Measurements from ENCODE around the gene ARHGAP26.

Gene ARHGAP26

GRCh38 chr5:143179126-143179740, 409.1 kb downstream of the ARHGAP26 start:
- Histone ChIP-seq H3K4me2 (ENCODE audit: low read length, poor library complexity, severe bottlenecking) (no peak overlapping the region), H3K36me3 (ENCODE audit: control insufficient read depth in 1 of 2, insufficient read depth in 2 of 2, low read depth in 1 of 2, low read length in 2 of 2) (peaks cover 0 to 2% of the 10 kb centered on the region in 2 experiments), H3K18ac (ENCODE audit: low read depth in 1 of 2, low read length in 2 of 2) (no peak overlapping the region), H2BK5ac (ENCODE audit: low read depth, low read length, poor library complexity, severe bottlenecking) (no peak overlapping the region), H4K91ac (ENCODE audit: low read length) (no peak overlapping the region), H3K14ac (ENCODE audit: low read length in 2 of 2) (no peak overlapping the region), H4K8ac (ENCODE audit: low read length) (no peak overlapping the region), H3K4ac (ENCODE audit: low read depth in 1 of 2, low read length in 2 of 2) (no peak overlapping the region), H3K9me3 (ENCODE audit: control insufficient read depth, low read length) (no peaks in the 10 kb centered on the region), H3K4me1 (ENCODE audit: control insufficient read depth, insufficient read depth, low read depth, low read length) (peaks cover 2% of the 10 kb centered on the region), H3K9ac (ENCODE audit: low read length) (no peak overlapping the region), H2AK5ac (ENCODE audit: low read length, severe bottlenecking) (peak overlapping the region; percentile 1), H2BK15ac (ENCODE audit: low read depth, poor library complexity, severe bottlenecking) (no peak overlapping the region), H3K23ac (ENCODE audit: low read length in 2 of 2) (no peak overlapping the region), H3K27ac (ENCODE audit: low read length, poor library complexity, severe bottlenecking) (no peak overlapping the region), H2AFZ (ENCODE audit: low read depth, low read length) (no peak overlapping the region), H3K27me3 (ENCODE audit: control insufficient read depth in 1 of 2, insufficient read depth in 1 of 2, low read length in 2 of 2) (no peaks in the 10 kb centered on the region), H3K4me3 (ENCODE audit: insufficient read depth in 1 of 2, low read depth in 1 of 2, low read length in 2 of 2) (no peak overlapping the region), H2BK120ac (ENCODE audit: low read depth, low read length) (no peak overlapping the region), H2BK12ac (ENCODE audit: low read length in 2 of 2) (no peak overlapping the region), H3K79me1 (replicated peaks; ENCODE audit: low read length, poor library complexity, severe bottlenecking) (no peaks in the 10 kb centered on the region)
- no peak for DNase-seq
- WGBS, result 96% methylated on average over 6 of the region's 6 CpGs

GRCh38 chr5:143180751-143181150, 410.6 kb downstream of the ARHGAP26 start:
- DNase-seq, result no peak
- H3K23ac ChIP-seq (ENCODE audit: low read length in 2 of 2), result no peak overlapping the region
- no peak overlapping the region for H4K8ac ChIP-seq (ENCODE audit: low read length)
- H3K27me3 ChIP-seq (ENCODE audit: control insufficient read depth in 1 of 2, insufficient read depth in 1 of 2, low read length in 2 of 2), result no peaks in the 10 kb centered on the region
- no peak overlapping the region for H2BK120ac ChIP-seq (ENCODE audit: low read depth, low read length)
- no peak overlapping the region for H3K4me3 ChIP-seq (ENCODE audit: insufficient read depth in 1 of 2, low read depth in 1 of 2, low read length in 2 of 2)
- 94% methylated on average over 1 of the region's 1 CpG for WGBS
- H4K91ac ChIP-seq (ENCODE audit: low read length), result no peak overlapping the region
- H3K79me1 ChIP-seq (replicated peaks; ENCODE audit: low read length, poor library complexity, severe bottlenecking), result no peaks in the 10 kb centered on the region
- peak overlapping the region in 1 of 2 experiments; percentile 38 for H2BK12ac ChIP-seq (ENCODE audit: low read length in 2 of 2)
- no peak overlapping the region for H2BK5ac ChIP-seq (ENCODE audit: low read depth, low read length, poor library complexity, severe bottlenecking)
- H2BK15ac ChIP-seq (ENCODE audit: low read depth, poor library complexity, severe bottlenecking), result no peak overlapping the region
- peaks cover 2% of the 10 kb centered on the region for H3K4me1 ChIP-seq (ENCODE audit: control insufficient read depth, insufficient read depth, low read depth, low read length)
- H2AK5ac ChIP-seq (ENCODE audit: low read length, severe bottlenecking), result no peak overlapping the region
- H3K14ac ChIP-seq (ENCODE audit: low read length in 2 of 2), result no peak overlapping the region
- no peak overlapping the region for H3K9ac ChIP-seq (ENCODE audit: low read length)
- no peak overlapping the region for H3K27ac ChIP-seq (ENCODE audit: low read length, poor library complexity, severe bottlenecking)
- H3K4me2 ChIP-seq (ENCODE audit: low read length, poor library complexity, severe bottlenecking), result no peak overlapping the region
- no peak overlapping the region for H3K4ac ChIP-seq (ENCODE audit: low read depth in 1 of 2, low read length in 2 of 2)
- peak overlapping the region in 1 of 2 experiments; percentile 28 for H3K18ac ChIP-seq (ENCODE audit: low read depth in 1 of 2, low read length in 2 of 2)
- H3K9me3 ChIP-seq (ENCODE audit: control insufficient read depth, low read length), result no peaks in the 10 kb centered on the region
- peaks cover 0 to 2% of the 10 kb centered on the region in 2 experiments for H3K36me3 ChIP-seq (ENCODE audit: control insufficient read depth in 1 of 2, insufficient read depth in 2 of 2, low read depth in 1 of 2, low read length in 2 of 2)
- no peak overlapping the region for H2AFZ ChIP-seq (ENCODE audit: low read depth, low read length)

- no peak overlapping the region for H2BK15ac ChIP-seq (ENCODE audit: low read depth, poor library complexity, severe bottlenecking)
- no peak overlapping the region for H2BK120ac ChIP-seq (ENCODE audit: low read depth, low read length)
- peaks cover 0 to 2% of the 10 kb centered on the region in 2 experiments for H3K36me3 ChIP-seq (ENCODE audit: control insufficient read depth in 1 of 2, insufficient read depth in 2 of 2, low read depth in 1 of 2, low read length in 2 of 2)
- no peaks in the 10 kb centered on the region for H3K9me3 ChIP-seq (ENCODE audit: control insufficient read depth, low read length)
- H3K4me1 ChIP-seq (ENCODE audit: control insufficient read depth, insufficient read depth, low read depth, low read length), result peaks cover 2% of the 10 kb centered on the region
- H3K27ac ChIP-seq (ENCODE audit: low read length, poor library complexity, severe bottlenecking), result no peak overlapping the region
- no peak overlapping the region for H2BK12ac ChIP-seq (ENCODE audit: low read length in 2 of 2)
- H4K8ac ChIP-seq (ENCODE audit: low read length), result no peak overlapping the region
- no peak for DNase-seq
- no peaks in the 10 kb centered on the region for H3K79me1 ChIP-seq (replicated peaks; ENCODE audit: low read length, poor library complexity, severe bottlenecking)
- H3K14ac ChIP-seq (ENCODE audit: low read length in 2 of 2), result no peak overlapping the region
- no peak overlapping the region for H2BK5ac ChIP-seq (ENCODE audit: low read depth, low read length, poor library complexity, severe bottlenecking)
- H2AK5ac ChIP-seq (ENCODE audit: low read length, severe bottlenecking), result no peak overlapping the region
- no peak overlapping the region for H3K23ac ChIP-seq (ENCODE audit: low read length in 2 of 2)
- H2AFZ ChIP-seq (ENCODE audit: low read depth, low read length), result no peak overlapping the region
- no peak overlapping the region for H3K4me2 ChIP-seq (ENCODE audit: low read length, poor library complexity, severe bottlenecking)
- WGBS, result 79% methylated on average over 3 of the region's 3 CpGs
- no peak overlapping the region for H4K91ac ChIP-seq (ENCODE audit: low read length)
- no peak overlapping the region for H3K4me3 ChIP-seq (ENCODE audit: insufficient read depth in 1 of 2, low read depth in 1 of 2, low read length in 2 of 2)
- no peaks in the 10 kb centered on the region for H3K27me3 ChIP-seq (ENCODE audit: control insufficient read depth in 1 of 2, insufficient read depth in 1 of 2, low read length in 2 of 2)
- no peak overlapping the region for H3K9ac ChIP-seq (ENCODE audit: low read length)
- H3K4ac ChIP-seq (ENCODE audit: low read depth in 1 of 2, low read length in 2 of 2), result no peak overlapping the region
- no peak overlapping the region for H3K18ac ChIP-seq (ENCODE audit: low read depth in 1 of 2, low read length in 2 of 2)
These were observed 411.0 kb downstream of the ARHGAP26 start for GRCh38 chr5:143181173-143181572.

GRCh38 chr5:143182106-143182505, 411.9 kb downstream of the ARHGAP26 start:
- Histone ChIP-seq H2AFZ (ENCODE audit: low read depth, low read length) (no peak overlapping the region), H2AK5ac (ENCODE audit: low read length, severe bottlenecking) (no peak overlapping the region), H3K9ac (ENCODE audit: low read length) (no peak overlapping the region), H2BK15ac (ENCODE audit: low read depth, poor library complexity, severe bottlenecking) (no peak overlapping the region), H2BK120ac (ENCODE audit: low read depth, low read length) (no peak overlapping the region), H3K4me3 (ENCODE audit: insufficient read depth in 1 of 2, low read depth in 1 of 2, low read length in 2 of 2) (no peak overlapping the region), H2BK12ac (ENCODE audit: low read length in 2 of 2) (peak overlapping the region in 1 of 2 experiments; percentile 33), H3K27me3 (ENCODE audit: control insufficient read depth in 1 of 2, insufficient read depth in 1 of 2, low read length in 2 of 2) (no peaks in the 10 kb centered on the region), H3K23ac (ENCODE audit: low read length in 2 of 2) (no peak overlapping the region), H3K9me3 (ENCODE audit: control insufficient read depth, low read length) (no peaks in the 10 kb centered on the region), H3K4me1 (ENCODE audit: control insufficient read depth, insufficient read depth, low read depth, low read length) (peaks cover 2% of the 10 kb centered on the region), H2BK5ac (ENCODE audit: low read depth, low read length, poor library complexity, severe bottlenecking) (no peak overlapping the region), H4K91ac (ENCODE audit: low read length) (no peak overlapping the region), H3K14ac (ENCODE audit: low read length in 2 of 2) (no peak overlapping the region), H4K8ac (ENCODE audit: low read length) (no peak overlapping the region), H3K36me3 (ENCODE audit: control insufficient read depth in 1 of 2, insufficient read depth in 2 of 2, low read depth in 1 of 2, low read length in 2 of 2) (peaks cover 0 to 2% of the 10 kb centered on the region in 2 experiments), H3K4ac (ENCODE audit: low read depth in 1 of 2, low read length in 2 of 2) (no peak overlapping the region), H3K27ac (ENCODE audit: low read length, poor library complexity, severe bottlenecking) (no peak overlapping the region), H3K79me1 (replicated peaks; ENCODE audit: low read length, poor library complexity, severe bottlenecking) (no peaks in the 10 kb centered on the region), H3K4me2 (ENCODE audit: low read length, poor library complexity, severe bottlenecking) (no peak overlapping the region), H3K18ac (ENCODE audit: low read depth in 1 of 2, low read length in 2 of 2) (peak overlapping the region in 1 of 2 experiments; percentile 15)
- 92% methylated on average over 3 of the region's 3 CpGs for WGBS
- DNase-seq, result no peak
